Endodermal cell (in vitro differentiated cells): ENCODE measurements around the gene ANAPC13. TPM values are rescaled to one million over a fixed set of nuclear protein-coding genes. Genes with fewer than 3 reads are reported as not detected.

Source experiments
- DNase-seq: peaks from one replicate; pipeline ENCODE4 v3.0.0-alpha.2; 2017
- H3K27ac ChIP-seq: 2 replicates; pipeline ENCODE4 v1.5.1; 2013; ENCODE audit warnings: mild to moderate bottlenecking, low read depth, low read length, moderate library complexity
- H3K27me3 ChIP-seq: 2 replicates; pipeline ENCODE4 v1.6.1; 2013; ENCODE audit warnings: mild to moderate bottlenecking, low read length, moderate library complexity; ENCODE audit not compliant: insufficient read depth, control insufficient read depth, poor library complexity, severe bottlenecking
- H3K36me3 ChIP-seq: 2 replicates; pipeline ENCODE4 v1.7.0; 2013; ENCODE audit warnings: mild to moderate bottlenecking, low read length, moderate library complexity; ENCODE audit not compliant: control insufficient read depth, insufficient read depth
- H3K4me1 ChIP-seq: one replicate; pipeline ENCODE4 v1.7.0; 2013; ENCODE audit warnings: low read length; ENCODE audit not compliant: control insufficient read depth, insufficient read depth
- H3K4me3 ChIP-seq: 2 replicates; pipeline ENCODE4 v1.5.1; 2013; ENCODE audit warnings: mild to moderate bottlenecking, low read length, moderate library complexity
- H3K9ac ChIP-seq: 2 replicates; pipeline ENCODE4 v1.6.1; 2013; ENCODE audit warnings: mild to moderate bottlenecking, low read length, moderate library complexity; ENCODE audit not compliant: poor library complexity, severe bottlenecking; ENCODE audit errors: extremely low read depth
- H3K9me3 ChIP-seq: 2 replicates; pipeline ENCODE4 v1.6.1; 2013; ENCODE audit warnings: mild to moderate bottlenecking, low read length, moderate library complexity; ENCODE audit not compliant: control insufficient read depth
- H3K27ac Mint-ChIP-seq: 2 replicates; pipeline ENCODE4 v1.8.0; 2020; ENCODE audit warnings: mixed read lengths
- H3K27me3 Mint-ChIP-seq: 2 replicates; pipeline ENCODE4 v1.8.0; 2021; ENCODE audit warnings: mild to moderate bottlenecking, mixed read lengths; ENCODE audit not compliant: insufficient read depth
- H3K36me3 Mint-ChIP-seq: 2 replicates; pipeline ENCODE4 v1.8.0; 2020; ENCODE audit warnings: low read depth, mixed read lengths
- H3K4me1 Mint-ChIP-seq: 2 replicates; pipeline ENCODE4 v1.8.0; 2020; ENCODE audit warnings: mixed read lengths
- H3K4me3 Mint-ChIP-seq: 2 replicates; pipeline ENCODE4 v1.8.0; 2020; ENCODE audit warnings: mild to moderate bottlenecking, moderate library complexity, mixed read lengths
- H3K9me3 Mint-ChIP-seq: 2 replicates; pipeline ENCODE4 v1.8.0; 2020; ENCODE audit warnings: mild to moderate bottlenecking, mixed read lengths
- CTCF ChIP-seq: fragments of 200-600 bp; sonication (generic); conservative IDR thresholded peaks from 2 replicates; pipeline ENCODE4 v1.5.0; 2021; ENCODE audit warnings: antibody characterized with exemption, mild to moderate bottlenecking
- WGBS, 2 experiments: methylation state at CpG; one replicate each; pipeline versions ENCODE4 v1.1.5 to v1.1.7; 2013; ENCODE audit warnings: missing lambda C conversion rate in 2 of 2, mixed read lengths in 1 of 2; ENCODE audit not compliant: insufficient coverage in 1 of 2, insufficient read length in 1 of 2; 5-methylcytosine and 5-hydroxymethylcytosine counted together
- total RNA-seq, 2 donors: library from RNA; stranded (reverse); fragmentation: NEBNext Ultra II Directional in 1 of 2; extraction: Animal tissue kit (Norgen Biotek cat#: 25700) in 1 of 2; gene quantifications; 2 replicates in 1 of 2; 3 replicates in 1 of 2; pipeline ENCODE4 v1.2.1, GENCODE V29; 2021

The ANAPC13 gene
- total RNA-seq, 2 donors from 2014 or later: 28.6 to 29.3 TPM

GRCh38 chr3:134496471-134497071, 10.8 kb upstream of the ANAPC13 start:
- H3K27me3 ChIP-seq: no peaks in the 10 kb centered on the region
- no peak overlapping the region for H3K27ac ChIP-seq
- H3K36me3 ChIP-seq: peaks cover 6% of the 10 kb centered on the region
- Mint-ChIP-seq H3K27me3 (no peaks in the 10 kb centered on the region), H3K4me1 (no peaks in the 10 kb centered on the region), H3K36me3 (peaks cover 20% of the 10 kb centered on the region), H3K9me3 (no peaks in the 10 kb centered on the region), H3K27ac (no peak overlapping the region), H3K4me3 (no peak overlapping the region)
- H3K9me3 ChIP-seq: no peaks in the 10 kb centered on the region
- no peak overlapping the region for H3K4me3 ChIP-seq
- 90 to 100% methylated on average over 2 to 3 of the region's 3 CpGs for WGBS, 2 experiments
- H3K4me1 ChIP-seq: no peaks in the 10 kb centered on the region
- DNase-seq: no peak
- TF ChIP-seq CTCF: no peak
- no peak overlapping the region for H3K9ac ChIP-seq

GRCh38 chr3:134495980-134496379, 10.2 kb upstream of the ANAPC13 start:
- Histone ChIP-seq H3K9ac (no peak overlapping the region), H3K9me3 (no peaks in the 10 kb centered on the region), H3K4me1 (no peaks in the 10 kb centered on the region), H3K36me3 (peaks cover 6% of the 10 kb centered on the region), H3K4me3 (no peak overlapping the region), H3K27me3 (no peaks in the 10 kb centered on the region), H3K27ac (no peak overlapping the region)
- Mint-ChIP-seq H3K4me1 (no peaks in the 10 kb centered on the region), H3K36me3 (peaks cover 19% of the 10 kb centered on the region), H3K4me3 (no peak overlapping the region), H3K9me3 (no peaks in the 10 kb centered on the region), H3K27ac (no peak overlapping the region), H3K27me3 (no peaks in the 10 kb centered on the region)
- no peak for TF ChIP-seq CTCF
- DNase-seq: no peak

- no peak overlapping the region for H3K27ac ChIP-seq
- DNase-seq: no peak
- H3K27ac Mint-ChIP-seq: no peak overlapping the region
- H3K4me3 ChIP-seq: no peak overlapping the region
- no peaks in the 10 kb centered on the region for H3K27me3 Mint-ChIP-seq
- no peaks in the 10 kb centered on the region for H3K9me3 Mint-ChIP-seq
- H3K36me3 Mint-ChIP-seq: peaks cover 18% of the 10 kb centered on the region
- no peak for TF ChIP-seq CTCF
- no peaks in the 10 kb centered on the region for H3K27me3 ChIP-seq
- no peak overlapping the region for H3K9ac ChIP-seq
- peaks cover 6% of the 10 kb centered on the region for H3K36me3 ChIP-seq
- 95 to 100% methylated on average over 3 to 5 of the region's 5 CpGs for WGBS, 2 experiments
- H3K9me3 ChIP-seq: no peaks in the 10 kb centered on the region
- H3K4me1 Mint-ChIP-seq: no peaks in the 10 kb centered on the region
- H3K4me1 ChIP-seq: no peaks in the 10 kb centered on the region
- H3K4me3 Mint-ChIP-seq: no peak overlapping the region
Observed at GRCh38 chr3:134494495-134494894, 8.7 kb upstream of the ANAPC13 start.
